IPS-11a (cell line): Measurements from ENCODE around the gene KIAA1217.

Experiments
- H3K4me3 ChIP-seq: one replicate; pipeline ENCODE4 v1.5.1; 2013; ENCODE audit warnings: low read depth, low read length, control low read depth

The KIAA1217 gene, protein sequence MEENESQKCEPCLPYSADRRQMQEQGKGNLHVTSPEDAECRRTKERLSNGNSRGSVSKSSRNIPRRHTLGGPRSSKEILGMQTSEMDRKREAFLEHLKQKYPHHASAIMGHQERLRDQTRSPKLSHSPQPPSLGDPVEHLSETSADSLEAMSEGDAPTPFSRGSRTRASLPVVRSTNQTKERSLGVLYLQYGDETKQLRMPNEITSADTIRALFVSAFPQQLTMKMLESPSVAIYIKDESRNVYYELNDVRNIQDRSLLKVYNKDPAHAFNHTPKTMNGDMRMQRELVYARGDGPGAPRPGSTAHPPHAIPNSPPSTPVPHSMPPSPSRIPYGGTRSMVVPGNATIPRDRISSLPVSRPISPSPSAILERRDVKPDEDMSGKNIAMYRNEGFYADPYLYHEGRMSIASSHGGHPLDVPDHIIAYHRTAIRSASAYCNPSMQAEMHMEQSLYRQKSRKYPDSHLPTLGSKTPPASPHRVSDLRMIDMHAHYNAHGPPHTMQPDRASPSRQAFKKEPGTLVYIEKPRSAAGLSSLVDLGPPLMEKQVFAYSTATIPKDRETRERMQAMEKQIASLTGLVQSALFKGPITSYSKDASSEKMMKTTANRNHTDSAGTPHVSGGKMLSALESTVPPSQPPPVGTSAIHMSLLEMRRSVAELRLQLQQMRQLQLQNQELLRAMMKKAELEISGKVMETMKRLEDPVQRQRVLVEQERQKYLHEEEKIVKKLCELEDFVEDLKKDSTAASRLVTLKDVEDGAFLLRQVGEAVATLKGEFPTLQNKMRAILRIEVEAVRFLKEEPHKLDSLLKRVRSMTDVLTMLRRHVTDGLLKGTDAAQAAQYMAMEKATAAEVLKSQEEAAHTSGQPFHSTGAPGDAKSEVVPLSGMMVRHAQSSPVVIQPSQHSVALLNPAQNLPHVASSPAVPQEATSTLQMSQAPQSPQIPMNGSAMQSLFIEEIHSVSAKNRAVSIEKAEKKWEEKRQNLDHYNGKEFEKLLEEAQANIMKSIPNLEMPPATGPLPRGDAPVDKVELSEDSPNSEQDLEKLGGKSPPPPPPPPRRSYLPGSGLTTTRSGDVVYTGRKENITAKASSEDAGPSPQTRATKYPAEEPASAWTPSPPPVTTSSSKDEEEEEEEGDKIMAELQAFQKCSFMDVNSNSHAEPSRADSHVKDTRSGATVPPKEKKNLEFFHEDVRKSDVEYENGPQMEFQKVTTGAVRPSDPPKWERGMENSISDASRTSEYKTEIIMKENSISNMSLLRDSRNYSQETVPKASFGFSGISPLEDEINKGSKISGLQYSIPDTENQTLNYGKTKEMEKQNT (N-terminal part only)

DNA sequence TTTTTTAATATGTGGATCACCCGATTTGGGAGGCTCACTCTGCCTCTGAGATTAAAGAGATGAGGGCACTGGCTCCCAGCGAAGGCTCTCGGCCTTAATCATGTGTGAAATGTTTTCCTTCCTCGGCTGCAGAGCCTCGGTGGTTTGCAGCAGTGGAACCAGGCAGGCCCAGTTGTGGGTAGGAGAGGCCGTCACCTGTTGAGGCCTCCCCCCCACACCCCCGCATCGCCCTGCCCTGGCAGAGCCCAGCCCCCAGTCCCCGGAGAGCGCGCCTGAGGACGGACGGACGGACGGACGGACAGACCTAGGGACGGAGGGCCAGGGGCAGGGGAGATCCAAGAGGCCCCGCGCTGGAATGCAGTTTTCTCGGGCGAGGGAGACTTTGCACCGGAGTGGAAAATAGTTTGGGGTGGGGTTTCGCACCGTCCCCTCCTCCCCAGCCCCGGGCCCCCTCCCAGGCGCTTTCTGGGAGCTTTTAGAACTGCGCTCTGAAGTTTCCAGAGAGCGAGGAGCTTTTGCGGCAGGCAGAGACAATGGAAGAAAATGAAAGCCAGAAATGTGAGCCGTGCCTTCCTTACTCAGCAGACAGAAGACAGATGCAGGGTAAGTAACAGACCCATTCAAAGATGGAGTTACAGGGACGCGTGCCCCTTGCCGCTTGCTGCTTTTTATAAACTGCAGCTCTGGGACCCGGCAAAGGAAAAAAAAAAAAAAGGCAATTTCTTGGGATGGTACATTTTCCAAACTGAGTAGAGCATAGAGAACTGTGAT, at the start of gene KIAA1217:
TSS of gene KIAA1217 (plus strand) at position 478 of the 771 bp plus-strand sequence. CDS start at position 534, 56 bp downstream.
- H3K4me3 ChIP-seq, result peak within 1 kb of the TSS; percentile 60

GRCh38 chr10:24162206-24162985, 46.5 kb upstream of the KIAA1217 start:
- no peak overlapping the region for H3K4me3 ChIP-seq

GRCh38 chr10:24163485-24163884, 45.5 kb upstream of the KIAA1217 start:
- no peak overlapping the region for H3K4me3 ChIP-seq

- H3K4me3 ChIP-seq, result no peak overlapping the region
Observed at GRCh38 chr10:24168258-24169170, 40.4 kb upstream of the KIAA1217 start.

- no peak overlapping the region for H3K4me3 ChIP-seq
Observed at GRCh38 chr10:24170199-24170598, 38.7 kb upstream of the KIAA1217 start.

GRCh38 chr10:24172909-24173308, 36.0 kb upstream of the KIAA1217 start:
- H3K4me3 ChIP-seq, result no peak overlapping the region

DNA sequence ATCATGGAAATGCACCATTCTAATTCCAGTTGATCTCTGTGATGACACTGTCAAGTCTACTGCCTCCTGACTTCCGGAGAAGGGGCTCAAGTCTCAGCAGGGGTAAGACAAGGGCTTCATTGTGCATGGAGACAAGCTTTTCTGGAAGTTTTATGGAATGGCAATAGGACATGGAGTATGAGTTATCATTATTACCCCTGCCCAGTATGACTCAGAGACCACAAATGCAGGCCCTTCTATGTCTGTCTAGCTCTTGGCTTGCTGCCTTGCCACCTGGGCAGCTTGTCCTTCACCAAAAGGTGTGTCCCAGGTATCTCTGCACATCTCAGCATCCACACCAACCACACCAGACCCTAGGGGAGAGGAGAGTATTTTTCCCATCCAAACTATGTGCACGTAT, 34.9 kb upstream of the KIAA1217 start:
- no peak overlapping the region for H3K4me3 ChIP-seq

DNA sequence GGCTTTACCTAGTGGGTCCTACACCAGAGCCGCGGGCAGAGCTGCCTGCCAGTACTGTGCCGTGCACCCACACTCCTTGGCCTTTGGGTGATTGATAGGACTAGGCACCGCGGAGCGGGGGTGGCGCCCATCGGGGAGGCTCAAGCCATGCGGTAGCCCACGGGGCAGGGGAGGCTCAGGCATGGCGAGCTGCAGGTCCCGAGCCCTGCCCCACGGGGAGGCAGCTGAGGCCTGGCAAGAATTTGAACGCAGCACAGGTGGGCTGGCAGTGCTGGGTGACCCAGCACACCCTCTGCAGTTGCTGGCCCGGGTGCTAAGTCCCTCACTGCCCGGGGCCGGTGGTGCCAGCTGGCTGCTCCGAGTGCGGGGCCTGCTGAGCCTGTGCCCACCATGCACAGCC, 32.3 kb upstream of the KIAA1217 start:
- no peak overlapping the region for H3K4me3 ChIP-seq

DNA sequence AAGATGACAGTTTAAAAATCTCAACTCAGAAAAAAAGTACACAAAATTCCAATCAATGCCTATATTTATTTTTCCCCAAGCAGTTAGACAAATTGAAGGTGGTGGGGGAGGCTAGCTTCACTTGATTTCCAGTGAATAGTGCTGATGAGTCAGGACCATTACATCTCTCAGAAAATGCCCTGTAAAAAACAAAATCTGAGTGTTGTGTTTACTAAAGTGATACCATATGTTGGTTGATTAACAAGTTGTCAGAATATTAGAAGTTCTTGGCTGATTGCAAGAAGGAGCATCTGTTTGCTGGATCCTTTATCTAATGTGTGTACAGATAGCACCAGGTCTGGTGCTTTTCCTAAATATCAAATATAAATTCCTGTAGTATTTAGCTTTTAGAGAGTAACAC, 31.3 kb upstream of the KIAA1217 start:
- H3K4me3 ChIP-seq, result no peak overlapping the region

DNA sequence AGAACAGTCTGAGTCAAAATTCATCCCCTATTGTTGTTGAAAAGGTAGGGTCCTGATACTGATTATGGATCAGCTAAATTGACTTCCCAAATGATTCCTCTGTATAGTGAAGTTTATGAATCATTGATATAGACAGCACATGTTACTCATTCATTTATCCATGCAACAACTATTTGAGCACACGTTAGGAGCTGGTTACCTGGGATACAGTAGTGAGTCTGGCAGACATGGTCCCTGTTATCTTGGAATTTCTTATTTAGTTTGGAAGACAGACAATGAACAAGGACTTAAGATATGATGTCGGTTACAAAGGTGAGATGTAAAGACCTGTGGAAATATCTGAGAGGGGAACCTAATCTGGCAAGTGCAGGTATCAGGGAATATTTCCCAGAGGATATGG, 28.0 kb upstream of the KIAA1217 start:
- no peak overlapping the region for H3K4me3 ChIP-seq

DNA sequence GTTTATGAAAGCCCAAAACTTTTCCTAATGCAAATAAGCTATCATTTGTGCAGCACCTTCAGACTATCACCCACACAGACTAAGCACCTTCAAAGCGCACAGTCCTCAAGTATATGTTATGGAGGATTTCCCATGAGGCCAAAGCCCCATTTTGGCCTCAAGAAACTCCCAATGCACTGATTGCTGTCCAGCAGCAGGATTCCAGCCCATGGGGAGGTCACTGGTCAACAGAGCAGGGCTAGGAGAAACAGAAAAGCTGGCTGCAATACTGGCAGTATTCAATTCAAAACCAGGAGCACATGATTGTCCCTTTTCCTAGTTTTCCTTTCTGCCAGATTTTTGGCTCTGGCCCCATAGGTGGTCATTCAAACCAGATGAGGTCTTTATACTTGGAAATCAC, 24.5 kb upstream of the KIAA1217 start:
- no peak overlapping the region for H3K4me3 ChIP-seq

- no peak overlapping the region for H3K4me3 ChIP-seq
Observed at GRCh38 chr10:24193330-24193729, 15.6 kb upstream of the KIAA1217 start.

DNA sequence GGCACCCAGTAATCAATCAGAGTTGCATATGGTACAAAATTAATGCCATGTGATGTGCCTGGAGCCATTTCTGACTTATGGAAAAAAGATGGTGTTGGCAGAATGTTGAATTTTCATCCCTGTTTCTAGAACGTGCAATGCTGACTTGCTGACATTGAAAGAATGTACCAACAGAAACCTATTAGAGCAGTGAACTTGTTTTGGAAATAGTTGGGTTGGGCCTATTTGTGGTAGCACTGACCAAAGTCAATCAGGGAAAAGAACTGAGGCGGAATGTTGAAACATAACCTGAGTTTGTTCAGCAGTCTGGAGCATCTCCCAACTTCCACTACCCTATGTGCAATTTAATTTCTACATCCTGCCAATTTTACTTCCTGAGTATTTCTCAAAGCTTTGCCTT, 11.7 kb upstream of the KIAA1217 start:
- no peak overlapping the region for H3K4me3 ChIP-seq

- H3K4me3 ChIP-seq, result no peak overlapping the region
Observed at GRCh38 chr10:24201503-24202180, 7.3 kb upstream of the KIAA1217 start.

DNA sequence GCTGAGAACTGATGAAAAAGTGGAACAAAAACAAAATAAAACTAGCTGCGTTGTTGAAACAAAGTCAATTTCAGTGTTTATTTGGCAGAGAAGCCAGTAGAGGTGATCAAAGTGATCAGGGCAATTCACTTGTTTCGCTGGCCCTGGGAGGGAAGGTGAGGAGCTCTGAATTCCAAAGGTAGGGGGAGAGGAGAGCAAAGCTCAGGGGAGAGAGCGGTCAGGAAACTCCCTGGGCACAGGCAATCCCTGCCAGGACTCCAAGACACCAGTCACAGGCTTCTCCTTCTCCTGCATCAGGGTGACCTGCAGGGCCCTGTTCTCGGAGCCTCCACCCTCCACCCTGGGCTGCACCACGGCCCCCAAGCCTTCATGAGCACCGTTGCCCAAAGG, 6.8 kb upstream of the KIAA1217 start:
- no peak overlapping the region for H3K4me3 ChIP-seq

DNA sequence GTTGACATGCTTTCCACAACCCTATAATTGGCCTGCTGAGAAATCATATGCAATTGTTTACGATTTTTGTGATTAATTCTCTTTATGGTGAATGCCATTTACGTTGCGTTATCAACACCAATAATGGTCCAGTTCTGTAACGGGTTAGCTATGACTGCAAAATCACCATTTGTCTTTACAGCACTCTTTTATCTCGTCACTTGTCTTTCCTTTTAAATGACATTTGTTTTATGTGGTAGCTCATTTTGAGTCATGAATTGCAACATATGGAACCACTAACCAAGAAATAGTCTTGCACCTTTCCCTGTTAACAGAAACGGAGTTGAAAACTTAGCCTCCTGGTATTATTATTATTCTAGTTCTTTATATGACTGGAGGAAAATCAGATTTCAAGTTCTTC, 3.1 kb upstream of the KIAA1217 start:
- no peak overlapping the region for H3K4me3 ChIP-seq

- H3K4me3 ChIP-seq, result no peak overlapping the region
Observed at GRCh38 chr10:24206334-24206733, 2.6 kb upstream of the KIAA1217 start.

- no peak overlapping the region for H3K4me3 ChIP-seq
Observed at GRCh38 chr10:24206926-24207325, 2.0 kb upstream of the KIAA1217 start.
